Femur (tissue), 1 donor: Measurements from ENCODE around the gene SYTL2.
"Not testable (repeated sequence)": the region's sequence is repeated elsewhere in the genome, so short reads cannot be mapped to it uniquely, and the experiment has no call there.

Experiments used
- DNase-seq: peaks from one replicate; pipeline ENCODE4 v3.0.0-alpha.2; 2017

Gene SYTL2

GRCh38 chr11:85810871-85811611 lies at the start of gene SYTL2:
Gene SYTL2 (minus strand): TSS chr11:85811141. CDS start chr11:85757725, 53,416 bp downstream.
- peak; percentile 74 for DNase-seq

- not testable (repeated sequence) for DNase-seq
These were observed 48.6 kb upstream of the SYTL2 start for GRCh38 chr11:85859541-85859940.

GRCh38 chr11:85857098-85857497 lies 46.2 kb upstream of the SYTL2 start:
- DNase-seq = no peak

- no peak for DNase-seq
These were observed 44.4 kb upstream of the SYTL2 start, which contains the start of gene CCDC83 for GRCh38 chr11:85855341-85855656. Gene CCDC83 (plus strand): TSS chr11:85855383. CDS start chr11:85865124, 9,741 bp downstream.

- DNase-seq = peak; percentile 97
These were observed 43.8 kb upstream of the SYTL2 start for GRCh38 chr11:85854557-85855340.

- no peak for DNase-seq
These were observed 43.2 kb upstream of the SYTL2 start for GRCh38 chr11:85854212-85854556.

- not testable (repeated sequence) for DNase-seq
These were observed 42.6 kb upstream of the SYTL2 start for GRCh38 chr11:85853541-85853940.

- not testable (repeated sequence) for DNase-seq
These were observed 41.8 kb upstream of the SYTL2 start for GRCh38 chr11:85852754-85853153.

GRCh38 chr11:85848556-85848955 lies 37.6 kb upstream of the SYTL2 start:
- DNase-seq = no peak

- DNase-seq = no peak
These were observed 37.1 kb upstream of the SYTL2 start for GRCh38 chr11:85848006-85848405.

GRCh38 chr11:85847436-85847835 lies 36.5 kb upstream of the SYTL2 start:
- DNase-seq = no peak

- DNase-seq = no peak
These were observed 34.2 kb upstream of the SYTL2 start for GRCh38 chr11:85845124-85845631.

GRCh38 chr11:85844439-85845123 lies 33.6 kb upstream of the SYTL2 start:
- DNase-seq = no peak

- DNase-seq = no peak
These were observed 33.0 kb upstream of the SYTL2 start for GRCh38 chr11:85843929-85844328.

GRCh38 chr11:85840932-85841331 lies 30.0 kb upstream of the SYTL2 start:
- not testable (repeated sequence) for DNase-seq

- DNase-seq = no peak
These were observed 24.8 kb upstream of the SYTL2 start for GRCh38 chr11:85835729-85836128.

- DNase-seq = no peak
These were observed 24.3 kb upstream of the SYTL2 start for GRCh38 chr11:85835263-85835662.

- DNase-seq = no peak
These were observed 20.1 kb upstream of the SYTL2 start for GRCh38 chr11:85831050-85831449.

- DNase-seq = no peak
These were observed 18.2 kb upstream of the SYTL2 start for GRCh38 chr11:85829172-85829571.

GRCh38 chr11:85828640-85828978 lies 17.7 kb upstream of the SYTL2 start:
- no peak for DNase-seq

- DNase-seq = no peak
These were observed 17.1 kb upstream of the SYTL2 start for GRCh38 chr11:85827748-85828639.

- DNase-seq = peak; percentile 68
These were observed 15.3 kb upstream of the SYTL2 start for GRCh38 chr11:85826116-85826855.
